ENCODE measurements around the gene ZNF304.

DNA sequence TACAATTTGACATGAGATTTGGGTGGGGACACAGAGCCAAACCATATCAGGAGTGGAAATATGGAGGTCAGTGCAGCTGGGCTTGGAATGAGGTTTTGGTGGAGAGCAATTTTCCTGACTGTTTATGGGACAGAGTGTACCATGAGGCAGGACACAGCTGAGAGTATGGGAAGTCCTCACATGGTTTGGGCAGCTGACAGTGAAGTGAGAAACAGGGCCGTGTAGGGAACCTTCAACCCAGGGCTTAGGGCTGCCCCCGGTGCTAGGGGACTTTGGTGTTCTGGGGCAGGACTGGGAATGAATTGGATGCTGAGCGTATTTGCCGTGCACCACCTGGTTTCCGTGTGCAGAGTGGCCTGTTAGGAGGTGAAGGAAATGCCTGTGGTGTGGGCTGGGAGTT lies 44.6 kb downstream of the ZNF304 start:
- TF ChIP-seq, protein P1, sequence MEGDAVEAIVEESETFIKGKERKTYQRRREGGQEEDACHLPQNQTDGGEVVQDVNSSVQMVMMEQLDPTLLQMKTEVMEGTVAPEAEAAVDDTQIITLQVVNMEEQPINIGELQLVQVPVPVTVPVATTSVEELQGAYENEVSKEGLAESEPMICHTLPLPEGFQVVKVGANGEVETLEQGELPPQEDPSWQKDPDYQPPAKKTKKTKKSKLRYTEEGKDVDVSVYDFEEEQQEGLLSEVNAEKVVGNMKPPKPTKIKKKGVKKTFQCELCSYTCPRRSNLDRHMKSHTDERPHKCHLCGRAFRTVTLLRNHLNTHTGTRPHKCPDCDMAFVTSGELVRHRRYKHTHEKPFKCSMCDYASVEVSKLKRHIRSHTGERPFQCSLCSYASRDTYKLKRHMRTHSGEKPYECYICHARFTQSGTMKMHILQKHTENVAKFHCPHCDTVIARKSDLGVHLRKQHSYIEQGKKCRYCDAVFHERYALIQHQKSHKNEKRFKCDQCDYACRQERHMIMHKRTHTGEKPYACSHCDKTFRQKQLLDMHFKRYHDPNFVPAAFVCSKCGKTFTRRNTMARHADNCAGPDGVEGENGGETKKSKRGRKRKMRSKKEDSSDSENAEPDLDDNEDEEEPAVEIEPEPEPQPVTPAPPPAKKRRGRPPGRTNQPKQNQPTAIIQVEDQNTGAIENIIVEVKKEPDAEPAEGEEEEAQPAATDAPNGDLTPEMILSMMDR (IDR thresholded peaks at IDR 0.05): no peak
- no peak for TF ChIP-seq POLR2A (IDR thresholded peaks at IDR 0.05)
